ENCODE data around the gene PDE6H.

The PDE6H gene

DNA sequence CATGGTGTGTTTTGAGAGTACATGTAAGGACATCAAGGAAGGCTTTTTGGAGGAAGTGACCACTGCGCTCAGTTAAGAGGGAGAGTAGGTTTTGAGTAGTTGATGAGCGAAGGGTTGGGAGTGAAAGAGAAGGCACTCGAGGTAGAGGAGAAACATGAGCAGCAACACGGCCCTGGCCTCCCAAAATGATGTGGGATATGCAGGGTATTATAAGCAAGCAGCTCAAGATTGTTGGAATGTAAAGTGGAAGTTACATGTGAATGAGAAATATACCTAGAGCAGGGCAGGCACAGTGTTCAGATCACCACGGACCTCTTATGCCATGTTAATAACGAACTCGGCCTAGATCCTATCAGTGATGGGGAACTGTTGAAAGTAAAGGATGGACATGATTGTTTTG is 9.3 kb upstream of the PDE6H start:
- in situ Hi-C loops (cut with MboI; ENCODE audit: low pct_unique_long_range_greater_than_20kb, low sequenced_read_pairs) = no loop called here
- no peak for DNase-seq

DNA sequence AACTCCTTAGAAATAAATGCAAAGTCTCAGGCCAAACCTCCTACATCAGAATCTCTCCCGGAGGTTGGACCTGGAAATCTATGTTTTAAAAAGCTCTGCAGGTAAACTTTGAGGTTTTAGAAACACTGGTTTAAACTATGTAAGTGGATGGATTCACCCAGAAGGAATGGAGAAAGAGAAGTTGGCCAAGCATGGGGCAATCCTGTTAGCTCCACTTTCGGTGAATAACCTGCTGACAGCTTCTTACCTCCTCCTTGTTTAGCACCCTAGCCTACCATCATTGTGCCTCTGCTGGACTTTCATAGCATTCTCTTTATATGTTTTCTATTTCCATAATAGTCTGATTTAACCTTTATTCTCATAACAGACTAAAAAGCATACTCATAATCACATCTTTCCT is 8.4 kb upstream of the PDE6H start:
- in situ Hi-C loops (cut with MboI; ENCODE audit: low pct_unique_long_range_greater_than_20kb, low sequenced_read_pairs) = no loop called here
- DNase-seq = no peak

DNA sequence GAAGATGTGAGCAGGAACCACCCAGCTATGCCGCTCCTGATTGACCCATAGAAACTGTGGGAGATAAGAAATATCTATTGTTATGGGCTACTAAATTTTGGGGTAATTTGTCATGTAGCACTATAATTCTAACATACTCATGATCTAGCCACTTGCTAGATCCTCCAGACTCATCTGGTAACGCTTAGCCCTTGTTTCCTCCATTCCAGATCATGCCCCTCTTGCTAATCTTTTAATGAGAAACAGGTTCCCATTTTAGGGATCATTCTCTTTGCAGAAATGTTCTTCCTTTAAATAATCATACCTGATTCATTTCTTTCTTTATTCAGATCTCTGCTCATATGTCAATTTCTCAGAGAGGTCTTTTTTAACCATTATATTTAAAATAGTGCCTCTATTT is 7.6 kb upstream of the PDE6H start:
- in situ Hi-C loops (cut with MboI; ENCODE audit: low pct_unique_long_range_greater_than_20kb, low sequenced_read_pairs) = no loop called here
- DNase-seq = no peak

DNA sequence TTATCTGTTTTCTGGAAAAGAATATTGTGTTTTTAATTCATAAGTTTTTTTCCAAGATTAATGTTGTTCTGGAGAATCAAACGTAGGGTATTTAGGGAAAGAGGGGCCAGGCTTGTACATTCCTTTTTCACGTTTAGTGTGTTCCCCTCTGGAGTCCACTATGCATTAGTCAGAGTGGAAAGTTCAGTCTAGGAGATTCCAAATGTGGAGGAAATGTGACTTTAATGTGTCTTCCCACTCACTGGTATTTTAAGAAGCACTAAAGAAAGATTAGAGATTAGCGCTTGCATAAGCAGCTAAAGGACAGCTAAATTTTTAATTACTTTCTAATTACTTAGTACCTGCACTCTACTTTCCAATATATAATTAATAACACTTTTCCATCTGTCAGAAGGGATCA is 4.4 kb upstream of the PDE6H start:
- in situ Hi-C loops (cut with MboI; ENCODE audit: low pct_unique_long_range_greater_than_20kb, low sequenced_read_pairs) = no loop called here
- no peak for DNase-seq

DNA sequence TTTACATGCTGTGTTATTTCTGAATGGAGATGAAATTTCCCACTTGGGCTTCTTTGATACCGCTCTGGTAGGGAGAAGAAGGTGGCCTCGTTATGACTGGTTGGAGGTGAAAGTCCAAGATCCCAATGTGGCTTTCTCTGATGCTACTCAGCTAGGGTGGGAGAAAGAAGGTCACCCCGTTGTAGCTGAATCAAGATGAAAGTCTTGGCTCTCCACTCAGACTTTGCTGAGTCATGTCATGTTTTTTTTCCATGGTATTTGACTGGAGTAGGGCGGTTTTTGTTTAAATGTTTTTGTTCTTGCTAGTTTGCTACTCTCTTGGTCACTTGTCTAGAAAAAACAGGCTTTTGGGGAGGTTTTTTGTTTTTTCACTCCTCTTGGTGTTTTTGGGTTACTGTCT is 2.4 kb upstream of the PDE6H start:
- DNase-seq = no peak
- in situ Hi-C loops (cut with MboI; ENCODE audit: low pct_unique_long_range_greater_than_20kb, low sequenced_read_pairs) = no loop called here

DNA sequence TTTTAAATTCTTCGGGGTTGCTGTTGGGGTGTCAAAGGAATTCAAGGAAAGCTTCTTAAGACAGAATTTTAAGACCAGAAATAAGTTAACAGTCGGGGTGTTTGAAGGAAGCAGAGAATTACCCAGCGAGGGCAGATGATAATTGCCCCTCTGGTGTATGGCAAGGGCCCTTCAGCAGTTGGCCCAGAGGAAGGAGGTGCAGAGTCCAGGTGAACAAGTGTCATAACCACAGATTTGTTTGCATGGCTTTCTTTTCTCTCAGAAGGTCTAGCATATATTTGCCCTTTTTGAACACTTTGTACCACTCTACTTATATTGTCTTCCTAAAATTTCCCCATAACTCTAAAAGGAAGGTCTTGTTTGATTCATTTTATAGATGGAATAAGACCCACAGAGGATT is 1.8 kb downstream of the PDE6H start:
- in situ Hi-C loops (cut with MboI; ENCODE audit: low pct_unique_long_range_greater_than_20kb, low sequenced_read_pairs) = no loop called here

DNA sequence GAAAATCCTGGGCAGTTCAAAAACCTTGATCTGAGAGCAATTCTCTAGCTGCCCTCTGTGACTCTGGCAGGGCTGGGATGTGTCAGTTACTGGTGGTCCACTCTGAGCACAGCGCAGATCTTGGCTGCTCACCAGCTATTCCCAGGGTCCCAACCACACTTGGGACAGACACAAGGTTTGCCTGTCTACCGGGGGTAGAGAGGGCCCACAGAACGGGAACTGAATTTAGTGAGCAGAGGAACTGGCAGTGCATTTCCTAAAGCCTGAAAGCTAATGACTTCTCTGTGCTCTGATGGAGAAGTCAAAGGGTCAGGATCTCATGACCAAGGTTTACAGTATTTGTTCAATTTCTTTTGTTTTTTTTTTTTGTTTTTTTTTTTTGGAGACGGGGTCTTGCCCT is 2.6 kb downstream of the PDE6H start:
- DNase-seq = no peak
- in situ Hi-C loops (cut with MboI; ENCODE audit: low pct_unique_long_range_greater_than_20kb, low sequenced_read_pairs) = no loop called here

More for the DNA sequence above, 1.8 kb downstream of the PDE6H start:
- DNase-seq = no peak

DNA sequence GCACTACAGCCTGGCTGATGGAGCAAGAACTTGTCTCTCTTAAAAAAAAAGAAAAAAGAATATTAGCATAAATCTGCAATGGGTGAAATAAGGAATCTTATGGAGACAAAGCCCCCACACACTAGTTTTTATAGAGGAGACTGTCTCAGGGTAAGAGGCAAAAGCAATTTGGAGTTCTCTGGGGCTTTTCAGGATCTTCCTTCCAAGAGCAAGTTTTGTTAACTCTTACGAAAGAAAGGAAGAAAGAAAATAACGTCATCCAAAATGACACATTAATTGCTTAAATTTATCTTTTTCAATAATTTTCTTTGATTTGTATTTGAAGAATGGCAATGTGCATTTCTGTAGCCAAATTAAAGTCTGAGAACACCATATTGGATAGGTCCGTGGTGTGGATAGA is 3.8 kb downstream of the PDE6H start:
- in situ Hi-C loops (cut with MboI; ENCODE audit: low pct_unique_long_range_greater_than_20kb, low sequenced_read_pairs) = no loop called here
- DNase-seq = no peak

DNA sequence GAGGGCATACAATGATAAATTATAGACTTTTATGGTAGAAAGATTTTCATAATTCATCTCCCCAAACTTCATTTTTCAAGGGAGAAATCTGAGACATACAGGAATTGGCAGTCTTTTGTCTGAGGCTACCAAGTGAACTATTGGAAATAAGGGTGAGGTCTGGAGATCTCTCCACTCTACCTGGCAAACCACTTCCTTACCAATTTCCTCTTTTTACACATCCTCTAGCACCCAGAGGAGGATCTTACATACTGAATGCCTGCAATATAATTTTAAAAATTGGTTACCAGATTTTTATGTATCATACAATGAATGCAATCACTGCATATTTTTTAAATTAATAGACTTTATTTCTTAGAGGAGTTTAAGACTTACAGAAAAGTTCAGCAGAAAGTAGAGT is 6.6 kb downstream of the PDE6H start:
- in situ Hi-C loops (cut with MboI; ENCODE audit: low pct_unique_long_range_greater_than_20kb, low sequenced_read_pairs) = no loop called here
- no peak for DNase-seq

DNA sequence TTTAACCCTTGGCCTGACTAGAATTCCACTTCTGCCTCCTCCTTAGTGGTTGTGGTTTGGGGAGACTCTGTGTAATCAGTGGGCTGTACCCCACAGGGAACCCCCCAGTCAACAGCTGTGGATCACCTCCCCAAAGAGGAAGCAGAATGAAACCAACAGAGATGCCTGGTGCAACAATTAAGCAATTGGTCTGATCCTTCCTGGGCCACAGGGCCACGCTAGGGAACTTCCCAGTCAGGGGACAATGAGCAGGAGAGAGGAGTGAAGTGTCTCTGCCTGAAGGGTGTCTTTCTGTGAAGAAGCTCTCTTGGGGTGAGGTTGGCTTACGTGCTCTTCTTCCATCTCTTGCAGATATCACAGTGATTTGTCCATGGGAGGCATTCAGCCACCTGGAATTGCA is 8.2 kb downstream of the PDE6H start:
- in situ Hi-C loops (cut with MboI; ENCODE audit: low pct_unique_long_range_greater_than_20kb, low sequenced_read_pairs) = no loop called here
- peak; percentile 51 for DNase-seq

DNA sequence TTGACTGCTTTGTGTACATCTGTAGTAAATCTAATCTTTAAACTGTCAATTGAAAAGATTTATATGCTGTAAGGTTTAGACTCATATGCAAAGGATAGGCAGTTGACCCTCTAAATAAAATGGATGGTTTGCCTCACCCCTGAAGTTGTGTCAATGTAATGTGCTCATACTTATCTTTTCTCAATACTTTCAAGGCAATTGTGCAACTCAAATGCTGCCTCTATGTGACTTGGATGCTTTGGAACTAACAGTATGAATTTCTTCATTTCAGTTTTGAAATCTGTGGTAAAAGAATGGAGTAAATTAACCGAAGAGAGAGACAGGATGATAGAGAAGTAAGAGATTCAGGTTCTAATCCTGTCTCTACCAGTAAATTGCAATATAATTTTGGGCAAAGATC is 9.7 kb downstream of the PDE6H start:
- in situ Hi-C loops (cut with MboI; ENCODE audit: low pct_unique_long_range_greater_than_20kb, low sequenced_read_pairs) = no loop called here
- no peak for DNase-seq

DNA sequence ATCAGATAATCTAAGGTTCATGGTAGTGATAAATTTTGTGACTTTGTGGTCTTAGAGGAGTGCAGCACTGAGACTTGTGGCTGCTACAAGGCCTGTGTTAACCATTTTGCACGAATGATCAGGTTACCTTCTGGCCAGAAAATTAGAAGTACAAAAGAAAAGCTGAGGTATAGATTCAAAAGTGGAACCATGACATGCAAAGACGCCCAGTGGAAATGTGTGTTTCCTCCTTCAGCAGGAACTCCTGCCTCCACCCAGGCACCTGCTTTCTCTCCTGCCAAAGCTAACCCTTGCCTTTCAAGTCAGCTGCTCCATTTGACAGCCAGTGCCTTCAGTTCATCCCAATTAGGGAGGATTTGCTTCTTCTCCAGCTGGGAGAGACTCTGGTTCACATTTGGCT is 10.1 kb downstream of the PDE6H start:
- DNase-seq = peak; percentile 52
- in situ Hi-C loops (cut with MboI; ENCODE audit: low pct_unique_long_range_greater_than_20kb, low sequenced_read_pairs) = no loop called here

DNA sequence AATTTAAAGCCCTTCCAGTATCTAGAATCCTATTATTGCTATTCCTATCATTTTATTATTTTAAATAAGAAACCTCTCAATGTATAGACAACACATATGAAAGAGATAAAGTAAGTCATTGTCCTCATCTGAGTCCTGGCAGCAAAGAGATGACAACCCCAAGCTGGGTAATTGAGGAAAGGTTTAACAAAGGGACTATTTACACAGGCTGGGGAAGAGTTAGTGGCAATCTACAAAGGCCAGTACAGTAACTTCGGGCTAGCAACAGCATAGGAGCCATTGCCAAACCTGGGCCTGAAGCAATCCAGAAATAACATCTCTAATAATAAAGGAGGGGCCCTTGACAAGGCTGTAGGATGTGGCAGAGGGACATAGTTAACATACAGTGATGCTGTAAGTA is 11.2 kb downstream of the PDE6H start:
- no peak for DNase-seq
- in situ Hi-C loops (cut with MboI; ENCODE audit: low pct_unique_long_range_greater_than_20kb, low sequenced_read_pairs) = no loop called here

DNA sequence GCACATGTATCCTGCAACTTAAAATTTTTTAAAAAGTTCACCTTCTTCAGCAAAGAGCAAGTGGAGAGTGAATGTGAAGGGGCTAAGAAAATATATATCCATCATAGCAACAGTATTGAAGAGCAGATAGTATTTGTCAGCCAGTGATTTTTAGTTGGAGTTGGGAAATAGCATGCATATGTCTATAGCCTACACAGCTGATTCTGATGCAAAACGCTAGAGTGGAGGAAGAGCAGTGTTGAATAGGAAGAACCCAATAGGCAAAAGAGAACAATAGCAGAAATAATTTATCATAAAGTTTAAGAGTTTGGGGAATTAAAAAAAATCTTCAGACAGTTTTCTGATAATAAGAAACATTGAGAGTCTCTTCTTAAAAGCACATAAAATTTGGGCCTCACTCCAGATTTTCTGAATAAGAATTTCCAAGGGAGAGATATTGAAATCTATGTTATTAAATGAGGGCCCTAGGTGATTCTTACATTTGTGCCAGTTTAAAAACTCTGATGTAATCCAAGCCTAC is 12.0 kb downstream of the PDE6H start:
- in situ Hi-C loops (cut with MboI; ENCODE audit: low pct_unique_long_range_greater_than_20kb, low sequenced_read_pairs) = no loop called here
- DNase-seq = no peak

DNA sequence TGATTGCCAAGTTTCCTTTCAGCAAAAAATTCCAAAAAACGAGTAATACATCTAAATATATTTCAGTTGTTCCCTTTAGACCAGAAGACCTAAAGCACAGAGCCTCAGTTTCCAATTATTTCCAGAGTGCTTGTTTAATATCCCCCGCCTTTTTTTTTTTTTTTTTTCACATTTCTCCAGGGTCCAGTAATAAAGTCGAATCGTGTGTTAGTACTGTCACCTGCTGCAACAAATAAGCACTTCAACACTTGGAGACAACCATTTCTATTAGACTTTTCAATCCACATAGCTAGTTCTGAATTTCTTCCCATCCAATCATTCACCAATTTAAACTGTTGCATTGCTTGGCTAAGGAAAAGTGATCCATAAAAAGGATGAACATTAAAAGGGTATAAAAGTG is 13.6 kb downstream of the PDE6H start:
- no peak for DNase-seq
- in situ Hi-C loops (cut with MboI; ENCODE audit: low pct_unique_long_range_greater_than_20kb, low sequenced_read_pairs) = no loop called here

DNA sequence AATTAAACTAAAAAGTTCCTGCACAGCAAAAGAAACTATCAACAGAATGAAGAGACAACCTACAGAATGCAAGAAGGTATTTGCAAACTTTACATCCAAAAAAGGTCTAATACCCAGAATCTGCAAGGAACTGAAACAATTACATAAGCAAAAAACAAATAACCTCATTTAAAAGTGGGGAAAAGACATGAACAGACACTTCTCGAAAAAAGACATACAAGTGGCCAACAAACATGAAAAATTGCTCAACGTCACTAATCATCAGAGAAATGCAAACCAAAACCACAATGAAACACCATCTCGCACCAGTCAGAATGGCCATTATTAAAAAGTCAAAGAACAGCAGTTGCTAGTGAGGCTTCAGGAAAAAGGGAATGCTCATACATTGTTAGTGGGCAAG is 15.2 kb downstream of the PDE6H start:
- in situ Hi-C loops (cut with MboI; ENCODE audit: low pct_unique_long_range_greater_than_20kb, low sequenced_read_pairs) = no loop called here

DNA sequence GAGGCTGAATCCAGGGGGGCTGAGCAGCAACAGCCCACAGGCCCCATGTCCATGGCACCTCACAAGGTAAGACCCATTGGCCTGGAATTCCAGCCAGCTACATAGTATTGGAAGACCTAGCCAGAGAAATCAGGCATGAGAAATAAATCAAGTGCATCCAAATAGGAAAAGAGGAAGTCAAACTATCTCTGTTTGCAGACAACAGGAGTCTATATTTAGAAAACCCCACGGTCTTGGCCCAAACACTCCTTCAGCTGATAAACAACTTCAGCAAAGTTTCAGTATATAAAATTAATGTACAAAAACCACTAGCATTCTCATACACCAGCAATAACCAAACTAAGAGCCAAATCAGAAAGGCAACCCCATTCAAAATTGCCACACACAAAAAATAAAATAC is 16.9 kb downstream of the PDE6H start:
- peak; percentile 68 for DNase-seq
- in situ Hi-C loops (cut with MboI; ENCODE audit: low pct_unique_long_range_greater_than_20kb, low sequenced_read_pairs) = no loop called here

More for the DNA sequence above, 15.2 kb downstream of the PDE6H start:
- no peak for DNase-seq

DNA sequence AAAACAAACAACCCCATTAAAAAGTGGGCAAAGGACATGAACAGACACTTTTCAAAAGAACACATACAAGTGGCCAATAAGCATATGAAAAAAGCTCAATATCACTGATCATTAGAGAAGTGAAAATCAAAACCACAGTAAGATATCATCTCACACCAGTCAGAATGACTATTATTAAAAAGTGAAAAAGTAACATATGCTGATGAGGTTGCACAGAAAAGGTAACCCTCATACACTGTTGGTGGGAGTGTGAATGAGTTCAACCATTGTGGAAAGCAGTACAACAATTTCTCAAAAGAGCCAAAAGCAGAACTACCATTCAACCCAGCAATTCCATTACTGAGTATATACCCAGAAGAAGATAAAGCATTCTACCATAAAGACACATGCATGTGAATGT is 18.2 kb downstream of the PDE6H start:
- in situ Hi-C loops (cut with MboI; ENCODE audit: low pct_unique_long_range_greater_than_20kb, low sequenced_read_pairs) = no loop called here

DNA sequence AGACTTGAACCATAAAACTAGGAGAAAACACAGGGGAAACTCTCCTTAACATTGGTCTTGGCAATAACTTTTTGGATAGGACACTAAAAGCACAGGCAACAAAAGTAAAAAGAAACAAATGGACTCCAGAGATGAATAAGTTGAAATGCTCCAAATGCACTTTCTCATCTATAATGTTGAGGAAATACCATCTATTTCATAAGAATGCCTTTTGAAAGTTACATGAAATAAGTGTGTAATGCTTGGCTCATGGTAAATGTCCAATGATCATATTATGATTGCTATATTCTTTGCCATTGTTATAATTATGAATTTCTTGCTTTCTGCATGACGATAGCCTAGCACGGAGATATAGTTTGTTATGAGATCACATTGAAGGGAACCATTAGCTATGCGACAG is 19.8 kb downstream of the PDE6H start:
- in situ Hi-C loops (cut with MboI; ENCODE audit: low pct_unique_long_range_greater_than_20kb, low sequenced_read_pairs) = no loop called here
- no peak for DNase-seq

More for the DNA sequence above, 18.2 kb downstream of the PDE6H start:
- no peak for DNase-seq

DNA sequence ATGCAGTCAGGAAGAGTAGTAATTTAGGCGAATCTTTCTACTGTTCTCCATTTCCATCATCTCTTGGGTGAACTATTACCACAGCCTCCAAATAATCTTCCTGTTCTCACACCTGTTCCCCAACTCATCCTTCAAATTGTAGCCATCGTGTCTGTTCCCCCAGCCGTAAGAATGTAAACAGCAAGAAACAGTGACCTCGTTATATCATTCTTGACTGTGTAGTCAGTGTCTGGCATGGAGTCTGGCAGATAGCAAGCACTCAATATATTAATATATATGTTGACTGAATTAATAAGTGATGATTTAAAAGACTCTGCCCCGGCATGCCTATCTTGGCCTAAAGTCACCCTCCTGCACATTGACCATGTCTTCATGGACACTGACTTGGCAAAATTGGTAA is 20.3 kb downstream of the PDE6H start:
- in situ Hi-C loops (cut with MboI; ENCODE audit: low pct_unique_long_range_greater_than_20kb, low sequenced_read_pairs) = no loop called here
- no peak for DNase-seq

DNA sequence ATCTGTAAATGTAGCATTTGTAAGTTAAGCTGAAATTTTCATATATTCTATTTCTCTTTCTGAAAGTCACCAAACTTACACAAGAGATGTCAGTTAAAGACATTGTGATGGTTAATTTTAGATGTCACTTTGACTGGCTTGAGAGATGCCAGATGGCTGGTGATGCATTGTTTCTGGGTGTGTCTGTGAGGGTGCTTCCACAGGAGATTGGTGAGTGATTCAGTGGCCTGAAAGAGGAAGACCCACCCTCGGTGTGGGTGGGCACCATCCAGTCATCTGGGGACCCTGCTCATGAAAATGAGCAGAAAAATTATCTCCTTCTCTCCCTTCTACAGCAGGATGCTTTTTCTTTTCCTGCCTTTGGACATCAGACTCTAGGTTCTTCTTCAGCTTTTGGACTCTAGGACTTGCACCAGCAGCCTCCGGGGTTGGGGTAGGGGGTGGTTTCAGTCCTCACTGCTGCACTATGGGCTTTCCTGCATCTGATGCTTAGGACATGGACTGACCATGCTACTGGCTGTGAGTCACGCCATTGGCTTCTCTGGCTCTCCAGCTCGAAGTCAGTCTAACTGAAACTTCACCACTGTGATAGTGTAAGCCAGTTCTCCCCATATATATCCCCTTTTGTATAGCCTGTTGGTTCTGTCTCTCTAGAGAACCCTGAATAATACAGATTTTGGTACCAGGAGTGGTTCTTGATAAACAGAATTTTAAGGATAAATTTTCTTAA is 20.9 kb downstream of the PDE6H start:
- in situ Hi-C loops (cut with MboI; ENCODE audit: low pct_unique_long_range_greater_than_20kb, low sequenced_read_pairs) = no loop called here
- no peak for DNase-seq

All from KBM-7 (cell line).